ENCODE data around the gene TNFRSF13B.
"Not testable (repeated sequence)": the region's sequence is repeated elsewhere in the genome, so short reads cannot be mapped to it uniquely, and the experiment has no call there.

The TNFRSF13B gene

DNA sequence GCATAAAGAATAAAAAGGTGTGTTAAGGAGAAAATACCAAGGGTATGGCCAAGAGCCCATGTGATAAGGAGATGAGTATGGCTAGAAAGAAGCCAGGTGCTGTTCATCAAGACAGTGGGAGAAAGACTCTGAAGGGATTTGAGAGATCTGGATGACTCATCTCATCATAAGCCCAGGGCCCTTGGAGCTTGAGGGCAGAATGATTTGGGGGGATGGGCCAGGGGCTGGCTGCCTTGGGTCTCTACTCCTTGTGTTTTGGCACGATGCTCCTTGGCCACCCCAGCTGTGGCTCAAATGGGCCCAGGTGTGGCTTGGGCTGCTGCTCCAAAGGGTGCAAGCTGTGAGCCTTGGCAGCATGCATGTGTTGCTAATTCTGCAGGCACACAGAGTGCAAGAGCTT lies 14.5 kb upstream of the TNFRSF13B start:
- DNase-seq = no peak

DNA sequence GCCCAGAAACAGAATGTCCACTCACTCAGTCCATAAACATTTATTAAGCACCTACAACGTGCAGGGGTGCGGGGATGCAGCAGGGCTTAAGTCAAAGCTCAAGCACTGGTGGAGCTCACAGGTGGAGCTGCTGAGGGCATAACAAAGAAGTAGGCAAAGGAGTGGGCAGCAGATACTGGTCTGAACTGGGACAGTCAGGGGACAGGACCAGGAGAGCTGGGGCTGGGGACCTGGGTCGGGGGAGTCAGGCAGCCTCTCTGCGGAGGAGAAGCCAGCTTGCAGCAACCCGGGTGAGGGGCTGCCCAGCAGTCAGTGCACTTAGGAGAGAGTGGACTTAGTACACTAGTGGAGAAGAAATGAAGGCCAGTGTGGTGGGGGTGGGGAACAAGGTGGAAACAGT lies 10.0 kb upstream of the TNFRSF13B start:
- no peak for DNase-seq

GRCh38 chr17:16980813-16981731 lies 9.2 kb upstream of the TNFRSF13B start:
- DNase-seq = no peak

- DNase-seq = no peak
These were observed 8.1 kb upstream of the TNFRSF13B start for GRCh38 chr17:16980061-16980460.

DNA sequence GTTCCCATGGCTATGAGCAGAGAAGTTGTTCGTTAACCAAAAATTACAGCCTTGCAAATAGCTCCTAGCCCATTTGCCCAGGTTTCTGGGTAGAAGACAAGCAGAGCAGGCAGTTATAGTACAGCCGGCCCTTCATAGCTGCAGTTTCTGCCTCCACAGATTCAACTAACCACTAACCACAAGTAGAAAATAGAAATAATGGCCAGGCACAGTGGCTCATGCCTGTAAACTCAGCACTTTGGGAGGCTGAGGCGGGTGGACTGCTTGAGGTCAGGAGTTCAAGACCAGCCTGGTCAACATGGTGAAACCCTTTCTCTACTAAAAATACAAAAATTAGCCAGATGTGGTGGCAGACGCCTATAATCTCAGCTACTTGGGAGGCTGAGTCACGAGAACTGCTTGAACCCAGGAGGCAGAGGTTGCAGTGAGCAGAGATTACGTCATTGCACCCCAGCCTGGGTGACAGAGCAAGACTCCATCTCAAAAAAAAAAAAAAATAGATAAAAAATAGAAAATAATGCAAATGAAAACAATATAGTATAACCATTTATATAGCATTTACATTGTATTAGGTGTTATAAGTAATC lies 7.4 kb upstream of the TNFRSF13B start:
- not testable (repeated sequence) for DNase-seq

GRCh38 chr17:16977932-16978331 lies 6.0 kb upstream of the TNFRSF13B start:
- DNase-seq = no peak

- no peak for DNase-seq
These were observed 5.0 kb upstream of the TNFRSF13B start for GRCh38 chr17:16976725-16977550.

GRCh38 chr17:16975744-16976625 lies 4.1 kb upstream of the TNFRSF13B start:
- no peak for DNase-seq

DNA sequence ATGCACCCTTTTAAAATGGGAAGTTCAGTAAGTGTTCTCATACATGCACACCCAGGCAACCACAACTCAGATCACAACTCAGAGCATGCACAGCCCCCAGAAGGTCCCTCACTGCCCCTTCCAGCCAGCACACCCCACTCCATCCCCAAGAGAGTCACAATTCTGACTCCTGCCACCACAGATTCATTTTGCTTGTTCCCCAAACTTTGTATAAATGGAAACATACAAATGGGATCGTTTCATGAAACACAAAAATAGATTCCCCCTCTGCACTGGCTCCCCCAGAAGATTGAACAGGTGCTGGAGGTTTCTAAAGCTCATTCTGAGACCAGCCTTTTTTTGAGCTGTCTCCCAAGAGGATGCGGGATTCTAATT lies 3.3 kb upstream of the TNFRSF13B start:
- no peak for DNase-seq

- no peak for DNase-seq
These were observed 2.8 kb upstream of the TNFRSF13B start for GRCh38 chr17:16974569-16975276.

DNA sequence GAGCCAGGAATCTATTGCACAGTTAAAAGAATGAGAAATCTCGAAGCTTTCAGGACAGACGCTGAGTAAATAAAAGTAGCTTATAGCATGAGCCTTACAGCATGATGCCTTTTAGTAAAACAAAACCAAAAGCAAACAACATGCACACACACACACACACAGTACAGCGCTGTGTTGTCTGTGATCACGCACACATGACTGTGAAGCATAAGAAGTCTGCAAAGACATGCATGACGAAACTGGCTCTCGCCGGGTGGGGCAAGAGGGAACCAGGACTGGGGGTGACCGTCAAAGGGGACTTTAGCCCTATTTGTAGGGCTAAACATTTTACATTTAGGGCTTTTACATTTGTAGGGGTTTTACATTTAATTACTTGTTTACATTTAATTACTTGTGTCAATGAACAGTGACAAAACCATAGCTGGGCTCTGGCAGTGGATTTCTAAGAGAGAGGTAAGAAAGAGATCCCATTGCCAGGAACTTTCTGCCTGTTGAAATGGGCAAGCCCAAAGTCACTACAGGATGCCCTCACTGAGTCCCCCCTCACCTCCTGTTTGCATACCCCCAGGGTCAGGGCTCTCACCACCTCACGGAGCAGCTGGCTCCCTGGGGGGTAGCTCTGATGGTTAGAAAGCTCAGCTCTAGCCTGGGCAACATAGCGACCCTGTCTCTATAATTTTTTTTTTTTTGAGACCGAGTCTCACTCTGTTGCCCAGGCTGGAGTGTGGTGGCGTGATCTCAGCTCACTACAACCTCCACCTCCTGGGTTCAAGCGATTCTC lies 2.0 kb upstream of the TNFRSF13B start:
- no peak for DNase-seq

DNA sequence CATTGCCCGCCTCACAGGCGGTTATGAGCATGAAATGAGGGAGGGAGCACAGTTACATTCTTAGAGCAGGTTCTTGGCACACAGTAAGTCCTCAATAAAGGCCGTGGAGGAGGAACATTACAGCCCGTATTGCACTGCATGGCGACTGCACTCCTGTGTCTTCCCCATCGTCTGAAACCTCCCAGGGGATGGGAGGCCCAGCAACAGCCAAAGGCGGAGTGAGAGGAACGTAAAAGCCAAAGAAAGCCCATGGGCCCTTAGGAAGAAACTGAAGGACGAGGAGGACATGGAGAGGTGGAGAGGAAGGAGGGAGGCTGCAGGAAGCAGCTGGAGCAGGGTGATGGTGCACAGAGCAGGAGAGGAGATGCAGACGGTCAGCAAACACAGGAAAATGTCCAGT lies 1.1 kb upstream of the TNFRSF13B start:
- DNase-seq = not testable (repeated sequence)

DNA sequence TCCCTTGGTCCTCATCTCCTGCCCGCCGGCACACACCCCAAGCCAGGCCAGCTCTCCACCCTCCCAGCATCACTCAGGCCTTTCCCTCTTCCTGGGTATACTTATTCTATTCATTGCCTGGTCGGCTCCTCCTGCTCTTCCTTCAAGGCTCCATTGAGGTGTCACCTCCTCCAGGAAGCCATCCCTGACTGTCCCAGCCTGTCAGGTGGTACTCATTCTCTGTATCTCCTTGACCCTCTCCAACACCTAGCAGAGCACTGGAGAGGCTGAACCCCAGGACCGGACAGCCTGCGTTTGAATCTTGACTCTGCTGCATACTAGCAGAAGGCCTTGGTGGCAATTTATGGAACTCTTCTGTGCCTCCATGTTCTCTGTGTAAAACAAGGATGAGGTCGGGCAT lies 428 bp upstream of the TNFRSF13B start:
- no peak for DNase-seq

GRCh38 chr17:16969931-16970906 lies 1.7 kb downstream of the TNFRSF13B start:
- DNase-seq = no peak

DNA sequence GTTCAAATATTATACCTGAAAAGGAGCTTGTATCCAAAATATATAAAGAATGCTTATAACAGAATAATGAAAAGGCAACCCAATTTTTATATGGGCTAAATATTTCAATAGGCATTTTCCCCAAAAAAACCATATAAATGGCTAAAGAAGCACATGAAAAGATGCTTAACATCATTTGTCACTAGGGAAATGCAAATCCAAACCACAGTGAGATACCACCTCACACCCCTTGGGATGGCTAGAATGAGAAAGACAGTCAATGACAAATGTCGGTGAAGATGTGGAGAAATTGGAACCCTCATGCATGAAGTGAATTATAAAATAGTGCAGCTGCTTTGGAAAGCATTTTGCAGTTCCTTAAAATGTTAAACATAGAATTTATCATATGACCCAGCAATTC lies 3.1 kb downstream of the TNFRSF13B start:
- no peak for DNase-seq

DNA sequence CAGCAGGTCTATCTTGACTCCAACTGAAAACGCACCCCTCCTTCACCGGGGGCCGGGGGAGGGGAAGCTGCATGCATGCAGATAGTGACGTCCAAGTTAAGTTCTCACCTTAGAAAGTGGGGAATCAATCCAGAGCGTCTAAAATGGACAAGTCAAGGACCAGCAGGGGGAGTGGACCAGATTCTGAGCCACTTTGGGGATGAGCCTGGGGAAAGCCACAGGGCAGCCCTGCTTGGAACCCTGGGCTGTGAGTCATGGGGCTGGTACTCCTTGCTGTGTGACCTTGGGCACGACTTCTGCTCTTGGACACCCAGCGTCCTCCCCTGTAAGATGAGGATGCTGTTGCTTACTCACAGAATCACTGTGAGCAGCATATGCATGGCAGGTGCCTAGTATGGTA lies 9.1 kb downstream of the TNFRSF13B start:
- DNase-seq = no peak

DNA sequence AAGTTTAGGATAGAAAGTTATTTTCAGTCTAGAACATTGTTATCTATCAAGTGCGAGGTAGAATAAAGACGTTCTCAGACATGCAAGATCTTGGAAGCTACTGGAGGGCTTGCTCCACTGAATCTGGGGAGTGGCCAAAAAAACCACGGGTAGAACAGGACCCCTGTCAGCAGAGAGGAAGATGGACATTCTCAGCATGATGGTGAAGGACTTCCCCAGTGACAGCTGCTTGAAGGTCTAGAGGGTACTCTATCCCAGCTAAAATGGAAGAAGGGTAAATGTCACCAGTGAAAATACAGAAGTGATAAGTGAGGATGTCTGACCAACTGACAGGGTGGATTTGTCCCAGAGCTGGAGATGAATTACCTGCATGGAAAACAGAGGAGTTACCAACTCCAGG lies 10.1 kb downstream of the TNFRSF13B start:
- DNase-seq = no peak

DNA sequence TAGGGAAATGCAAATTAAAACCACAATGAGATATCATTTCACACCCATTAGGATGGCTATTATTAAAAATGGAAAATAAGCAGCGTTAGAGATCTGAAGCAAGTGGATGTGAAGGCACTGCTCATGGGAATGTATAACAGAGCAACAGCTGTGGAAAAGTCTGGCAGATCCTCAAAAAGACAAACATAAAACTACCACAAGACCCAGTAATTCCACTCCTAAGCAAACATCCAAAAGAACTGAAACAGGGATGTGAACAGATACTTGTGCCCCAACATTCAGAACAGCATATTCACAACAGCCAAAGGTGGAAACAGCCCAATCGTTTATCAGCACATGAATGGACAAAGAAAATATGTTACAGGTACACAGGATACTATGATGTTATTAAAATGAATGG lies 10.9 kb downstream of the TNFRSF13B start:
- not testable (repeated sequence) for DNase-seq

- DNase-seq = not testable (repeated sequence)
These were observed 16.9 kb downstream of the TNFRSF13B start for GRCh38 chr17:16955011-16955410.

- no peak for DNase-seq
These were observed 17.4 kb downstream of the TNFRSF13B start for GRCh38 chr17:16954521-16954920.
